NK-92 (cell line): ENCODE measurements around the gene MEX3D.

Source experiments
- DNase-seq: peaks from one replicate; lab custom pipeline; 2025; ENCODE audit not compliant: unreplicated experiment; lab: John Stamatoyannopoulos, UW

The MEX3D gene

DNA sequence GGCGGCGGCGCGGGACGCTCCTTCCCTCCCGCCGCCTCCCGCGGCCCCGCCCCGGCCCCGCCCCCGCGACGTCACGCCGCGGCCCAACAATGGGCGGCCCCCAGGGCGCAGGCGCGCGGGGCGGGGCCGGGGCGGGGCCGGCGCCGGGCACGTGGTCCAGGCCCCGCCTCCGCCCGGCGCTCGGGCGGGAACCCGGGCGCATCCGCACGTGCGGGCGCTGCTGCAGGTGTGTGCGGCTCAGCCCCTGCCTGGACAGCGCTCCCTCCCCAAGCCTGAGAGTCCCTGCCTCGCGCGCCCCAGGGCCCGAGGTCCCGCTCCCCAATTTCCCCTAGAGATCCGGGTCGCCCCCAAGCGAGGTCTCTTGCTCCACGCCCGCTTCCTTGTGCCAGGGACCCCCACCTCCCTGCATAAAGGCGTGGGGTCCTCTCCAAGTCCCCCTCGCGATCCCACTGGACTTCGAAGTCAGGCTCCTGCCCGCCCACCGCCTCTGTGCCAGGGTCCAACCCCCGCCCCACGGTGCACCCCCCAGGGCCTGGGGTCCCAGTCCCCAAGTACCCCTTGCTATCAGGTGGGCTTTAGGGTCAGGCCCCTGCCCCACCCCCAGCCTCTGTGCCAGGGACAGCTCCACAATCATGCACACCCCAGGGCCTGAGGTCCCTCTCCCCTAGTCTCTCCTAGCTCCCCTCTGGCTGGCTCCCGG, at the start of gene MEX3D:
Gene MEX3D (minus strand): TSS at position 6 of the 700 bp plus-strand sequence. CDS start 267 bp downstream, outside the sequence.
- DNase-seq = no peak

DNA sequence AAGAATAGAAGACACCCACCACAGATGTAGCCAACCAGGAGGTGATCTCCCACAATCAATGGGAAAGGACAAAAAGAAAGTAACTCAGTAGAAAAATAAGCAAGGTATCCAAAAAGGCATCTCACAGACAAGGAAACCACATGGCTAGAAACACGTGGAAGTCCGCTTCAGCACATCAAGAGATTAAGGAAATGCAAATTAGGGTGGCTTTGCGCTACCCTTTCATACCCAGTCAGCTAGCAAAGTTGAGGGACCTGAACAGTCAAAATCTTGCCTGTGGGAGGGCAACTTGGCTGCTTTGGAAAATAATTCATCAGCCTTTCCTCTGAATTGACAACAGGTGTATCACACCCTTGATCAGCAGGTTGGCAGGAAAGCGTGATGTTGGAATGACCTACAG, 48.8 kb upstream of the MEX3D start:
- no peak for DNase-seq

DNA sequence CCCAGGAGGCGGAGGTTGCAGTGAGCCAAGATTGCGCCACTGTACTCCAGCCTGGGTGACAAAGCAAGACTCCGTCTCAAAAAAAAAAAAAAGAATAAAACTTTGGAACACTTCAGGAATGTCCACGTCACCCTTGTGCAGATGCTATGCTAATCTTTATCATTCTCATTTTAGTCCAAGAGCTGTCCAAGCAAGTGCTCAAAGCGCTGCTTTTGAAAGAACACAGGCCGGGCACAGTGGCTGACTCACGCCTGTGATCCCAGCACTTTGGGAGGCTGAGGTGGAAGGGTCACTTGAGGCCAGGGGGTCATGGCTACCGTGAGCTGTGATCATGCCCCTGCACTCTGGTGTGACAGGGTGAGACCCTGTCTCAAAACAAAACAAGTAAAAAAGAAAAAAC, 48.3 kb upstream of the MEX3D start:
- no peak for DNase-seq

DNA sequence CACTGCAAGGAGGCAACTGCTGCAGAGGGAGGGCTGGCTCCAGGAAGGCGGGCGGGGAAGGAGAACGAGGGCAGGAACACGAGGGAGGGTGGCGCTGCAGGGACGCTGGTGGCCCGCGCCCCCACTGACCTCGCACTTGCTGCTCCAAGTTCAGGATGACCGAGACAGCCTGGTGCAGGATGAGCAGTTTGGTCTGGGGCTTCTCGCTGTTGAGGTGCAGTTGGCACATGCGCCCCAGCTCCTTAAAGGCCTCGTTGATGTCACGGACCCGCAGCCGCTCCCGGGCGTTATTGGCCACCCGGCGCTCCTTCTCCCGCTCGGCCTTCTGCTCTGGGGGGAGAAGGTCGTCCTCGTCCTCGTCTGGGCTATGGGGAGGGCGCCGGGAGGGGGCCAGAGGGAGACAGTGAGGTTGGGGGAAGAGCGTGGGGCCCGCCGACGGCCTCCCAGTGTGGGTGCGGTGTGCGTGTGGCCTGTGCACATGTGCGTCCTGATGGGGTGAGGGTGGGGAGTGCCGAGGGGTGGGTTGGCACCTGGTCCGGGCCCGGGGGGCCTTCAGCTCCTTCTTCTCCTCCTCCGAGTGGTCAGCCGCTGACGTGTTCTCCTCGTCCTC, 47.1 kb upstream of the MEX3D start:
- DNase-seq = no peak

DNA sequence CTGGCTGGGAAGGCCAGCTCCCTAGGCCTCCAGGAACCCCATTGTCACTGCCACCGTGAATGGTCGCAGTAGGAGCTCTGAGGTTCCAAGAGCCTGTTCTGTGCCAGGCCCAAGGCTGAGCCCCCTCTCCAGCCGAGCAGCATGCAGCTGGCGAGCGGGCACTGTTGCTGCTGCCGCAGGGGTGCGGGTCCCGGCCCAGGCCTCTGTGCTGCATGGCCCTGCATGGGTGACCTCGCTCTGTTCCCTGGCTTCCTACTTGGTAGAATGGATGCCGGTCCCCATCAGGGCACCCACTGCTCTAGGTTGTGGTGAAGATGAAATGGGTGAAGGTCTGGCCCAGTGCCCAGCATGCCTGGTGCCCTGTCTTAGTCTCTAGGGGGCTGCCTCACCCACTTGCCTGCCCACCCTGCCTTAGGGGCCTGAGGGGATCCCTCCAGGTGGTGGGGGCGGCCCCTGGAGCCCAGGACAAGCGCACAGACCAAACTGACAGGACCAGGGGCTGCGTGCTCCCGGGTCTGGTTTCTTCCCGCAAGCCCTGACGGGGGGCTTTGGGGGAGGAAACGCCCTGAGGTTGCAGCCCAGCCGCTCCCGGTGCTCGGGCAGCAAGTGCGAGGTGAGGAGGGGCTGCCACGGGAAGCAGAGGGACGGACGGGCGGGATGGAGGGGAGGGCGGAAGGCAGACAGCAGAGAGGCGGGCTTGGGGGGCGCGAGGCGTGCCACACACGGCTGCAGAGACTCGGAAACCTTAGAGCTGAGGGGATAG, 45.9 kb upstream of the MEX3D start:
- DNase-seq = no peak

DNA sequence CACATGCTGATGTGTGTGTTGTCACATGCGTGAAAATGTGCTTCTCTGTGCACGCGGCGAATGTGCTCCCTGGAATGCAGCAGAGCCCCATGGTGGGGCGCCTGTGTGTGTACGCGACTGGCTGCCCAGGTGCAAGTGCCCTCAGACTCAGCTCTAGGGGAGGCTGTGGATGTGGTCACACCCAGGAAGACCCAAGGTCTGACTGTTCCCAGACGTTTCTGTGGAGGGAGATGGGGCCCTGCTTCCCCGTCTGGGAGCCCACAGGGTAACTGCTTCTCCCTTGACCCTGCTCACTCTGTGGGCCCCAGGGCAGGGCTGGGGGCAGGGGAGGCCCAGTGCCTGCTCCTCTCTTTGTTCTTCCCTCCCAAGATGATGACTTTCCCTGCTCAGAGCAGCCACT, 45.0 kb upstream of the MEX3D start:
- no peak for DNase-seq

DNA sequence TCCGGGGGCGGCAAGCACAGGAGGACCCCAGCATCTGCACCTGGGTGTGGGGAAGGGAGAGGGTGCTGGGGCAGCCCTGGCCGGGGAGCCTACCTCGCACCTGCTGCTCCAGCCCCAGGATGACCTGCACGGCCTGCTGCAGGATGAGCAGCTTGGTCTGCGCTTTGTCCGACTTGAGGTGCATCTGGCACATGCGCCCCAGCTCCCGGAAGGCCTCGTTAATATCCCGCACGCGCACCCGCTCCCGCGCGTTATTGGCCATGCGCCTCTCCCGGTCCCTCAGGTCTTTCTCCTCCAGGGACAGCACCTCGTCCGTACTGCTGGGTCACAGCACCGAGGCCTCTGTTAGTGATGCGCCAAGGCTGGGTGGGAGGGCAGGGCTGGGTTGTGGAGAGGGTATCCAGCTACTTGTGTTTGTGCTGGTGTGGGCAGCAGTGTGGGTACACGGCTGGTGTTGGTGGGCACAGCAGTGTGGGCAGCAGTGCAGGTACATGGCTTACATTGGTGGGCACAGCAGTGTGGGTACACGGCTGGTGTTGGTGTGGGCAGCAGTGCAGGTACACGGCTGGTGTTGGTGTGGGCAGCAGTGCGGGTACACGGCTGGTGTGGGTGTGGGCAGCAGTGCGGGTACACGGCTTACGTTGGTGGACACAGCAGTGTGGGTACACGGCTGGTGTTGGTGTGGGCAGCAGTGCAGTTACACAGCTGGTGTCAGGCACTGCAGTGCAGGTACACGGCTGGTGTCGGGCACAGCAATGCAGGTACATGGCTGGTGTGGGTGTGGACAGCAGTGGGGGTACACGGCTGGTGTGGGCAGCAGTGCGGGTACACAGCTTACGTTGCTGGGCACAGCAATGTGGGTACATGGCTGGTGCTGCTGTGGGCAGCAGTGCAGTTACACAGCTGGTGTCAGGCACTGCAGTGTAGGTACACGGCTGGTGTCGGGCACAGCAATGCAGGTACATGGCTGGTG, 44.3 kb upstream of the MEX3D start:
- no peak for DNase-seq

DNA sequence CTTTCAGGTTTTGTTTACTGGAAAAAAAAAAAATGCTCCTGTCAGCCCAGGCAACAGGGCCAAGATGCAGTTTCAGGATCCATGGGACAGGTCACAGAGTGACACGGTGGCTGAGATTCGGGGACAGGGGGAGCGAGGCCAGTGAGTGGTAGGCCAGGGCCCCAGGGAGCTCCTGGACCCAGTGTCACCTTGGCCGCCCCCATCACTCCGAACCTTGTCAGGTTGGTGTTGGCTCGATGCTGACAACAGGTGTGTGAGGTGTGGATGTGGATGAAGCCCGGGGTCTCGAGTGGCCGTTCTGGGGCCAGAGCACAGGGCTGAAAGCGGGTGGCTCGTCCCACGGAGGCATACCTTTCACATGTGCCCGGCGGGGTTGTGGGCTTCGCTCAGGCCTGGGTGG, 43.2 kb upstream of the MEX3D start:
- no peak for DNase-seq

DNA sequence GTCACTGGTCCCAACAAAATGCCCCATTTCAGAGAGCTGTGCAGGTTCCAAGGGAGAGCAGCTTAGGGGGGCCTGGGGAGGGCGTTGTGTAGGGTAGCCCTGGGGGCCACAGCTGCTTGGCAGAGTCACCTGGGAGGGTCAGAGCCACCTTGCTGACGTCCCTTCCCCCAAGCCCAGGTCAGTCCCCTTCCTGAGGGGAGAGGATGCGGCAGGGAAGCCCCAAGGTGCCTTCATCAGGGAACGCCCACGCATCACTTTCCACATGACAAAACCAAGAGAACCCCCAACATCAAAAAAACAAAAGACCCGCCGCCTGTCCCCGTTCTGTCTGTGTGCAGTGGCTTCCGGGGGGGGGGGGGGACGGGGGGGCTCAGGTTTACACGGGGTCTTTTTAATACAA, 42.5 kb upstream of the MEX3D start:
- no peak for DNase-seq

DNA sequence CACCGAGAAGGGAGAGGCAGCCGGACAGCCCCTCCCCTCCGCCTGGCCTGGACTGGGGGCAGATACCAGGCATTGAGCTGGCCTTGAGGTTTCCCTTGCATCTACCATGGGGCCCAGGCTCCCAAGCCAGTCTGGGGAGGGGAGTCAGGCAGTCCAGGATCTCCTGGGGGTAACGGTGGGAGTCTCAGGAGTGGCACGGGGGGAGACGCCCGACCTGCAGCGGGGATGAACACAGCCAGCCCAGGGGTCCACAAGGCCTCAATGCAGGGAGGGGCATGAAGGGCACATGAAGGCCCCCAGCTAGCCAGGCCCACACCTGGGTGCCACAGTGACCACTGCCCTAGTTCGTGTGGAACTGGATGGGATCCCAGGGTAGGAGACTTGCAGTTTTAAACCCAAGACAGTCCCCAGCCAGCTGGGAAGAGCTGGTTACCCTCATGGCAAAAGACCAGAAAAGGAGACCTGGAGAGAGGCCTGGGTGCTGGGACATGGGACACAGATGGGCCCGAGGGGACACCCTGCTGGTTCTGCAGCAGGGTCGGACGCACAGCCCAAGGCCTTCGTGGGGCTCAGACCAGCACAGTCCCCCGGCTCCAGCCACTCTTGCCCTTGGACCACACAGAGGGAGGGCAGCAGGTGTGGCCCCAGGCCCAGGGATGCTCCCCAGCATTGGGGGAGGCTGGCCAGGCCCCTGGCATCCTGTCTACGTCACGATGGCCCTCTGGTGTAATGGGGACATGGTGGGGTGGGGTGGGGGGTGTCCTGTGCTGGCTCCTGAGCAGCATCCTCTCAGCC, 41.8 kb upstream of the MEX3D start:
- no peak for DNase-seq

DNA sequence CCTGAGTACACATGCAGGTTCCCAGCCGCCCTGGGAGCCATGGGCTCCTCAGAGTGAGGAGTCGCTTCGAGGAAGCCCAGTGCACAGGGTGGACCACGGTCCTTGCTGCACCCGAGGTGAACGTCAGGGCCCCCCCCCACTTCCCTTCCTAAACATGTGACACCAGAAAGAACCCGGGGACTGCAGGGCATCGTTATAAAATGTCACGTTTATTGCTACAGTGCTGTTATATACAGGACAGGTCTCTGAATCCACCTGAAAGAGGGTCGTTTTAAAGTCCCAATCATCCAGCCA, 40.9 kb upstream of the MEX3D start:
- no peak for DNase-seq

DNA sequence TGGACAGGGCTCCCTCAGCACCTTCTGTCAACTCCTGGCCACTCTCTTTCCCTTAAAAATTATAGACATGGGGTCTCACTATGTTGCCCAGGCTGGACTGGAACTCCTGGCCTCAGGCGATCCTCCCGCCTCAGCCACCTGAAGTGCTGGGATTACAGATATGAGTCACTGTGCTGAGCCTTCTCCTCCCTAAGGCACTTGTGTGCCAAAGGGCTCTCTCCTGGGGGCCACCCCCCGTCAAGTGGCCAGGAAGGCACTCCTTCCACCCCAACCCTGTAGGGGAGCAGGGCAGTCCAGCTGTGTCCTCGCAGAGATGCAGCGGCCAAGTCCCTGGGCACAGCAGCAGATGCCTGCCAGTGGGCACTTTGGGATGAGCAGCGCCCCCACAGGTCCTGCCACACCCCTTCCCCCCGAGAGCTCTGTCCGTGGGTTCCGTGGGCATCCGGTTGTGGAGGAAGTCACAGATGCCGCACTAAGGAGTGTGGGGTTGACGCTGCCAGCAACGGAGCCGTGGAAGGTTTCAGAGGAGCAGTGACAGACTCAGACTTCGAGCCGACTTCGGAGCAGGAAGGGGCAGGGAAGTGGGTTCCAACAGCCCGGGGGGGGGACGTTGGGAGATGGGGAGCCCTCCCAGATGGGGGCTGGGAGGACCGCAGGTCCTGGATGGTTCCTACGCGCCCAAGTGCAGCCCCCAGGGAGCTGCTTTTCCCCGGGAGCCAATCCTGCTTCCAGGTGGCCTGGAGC, 40.4 kb upstream of the MEX3D start:
- no peak for DNase-seq

DNA sequence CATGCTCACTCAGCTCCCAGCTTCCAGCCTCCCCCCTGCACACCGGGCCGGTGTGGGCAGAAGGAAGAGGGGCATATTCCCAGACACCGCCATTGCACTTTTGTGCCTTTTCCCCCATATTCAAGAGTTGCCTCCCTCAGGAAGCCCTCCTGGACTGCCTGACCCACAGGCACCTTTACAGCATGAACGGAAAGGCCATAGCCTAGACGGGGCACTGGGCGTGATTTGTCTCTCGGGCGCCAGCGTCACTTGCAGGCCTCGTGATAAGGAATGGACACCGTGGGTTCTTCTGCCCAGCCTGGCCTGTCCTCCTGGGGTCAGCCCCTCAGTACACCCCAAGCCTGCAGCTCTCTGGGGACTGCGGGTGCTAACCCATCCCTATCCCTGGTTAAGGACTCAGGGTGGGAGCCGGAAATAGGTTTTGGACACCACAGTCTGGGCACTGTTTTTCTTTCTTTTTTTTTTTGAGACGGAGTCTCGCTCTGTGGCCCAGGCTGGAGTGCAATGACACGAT, 38.1 kb upstream of the MEX3D start:
- DNase-seq = no peak

DNA sequence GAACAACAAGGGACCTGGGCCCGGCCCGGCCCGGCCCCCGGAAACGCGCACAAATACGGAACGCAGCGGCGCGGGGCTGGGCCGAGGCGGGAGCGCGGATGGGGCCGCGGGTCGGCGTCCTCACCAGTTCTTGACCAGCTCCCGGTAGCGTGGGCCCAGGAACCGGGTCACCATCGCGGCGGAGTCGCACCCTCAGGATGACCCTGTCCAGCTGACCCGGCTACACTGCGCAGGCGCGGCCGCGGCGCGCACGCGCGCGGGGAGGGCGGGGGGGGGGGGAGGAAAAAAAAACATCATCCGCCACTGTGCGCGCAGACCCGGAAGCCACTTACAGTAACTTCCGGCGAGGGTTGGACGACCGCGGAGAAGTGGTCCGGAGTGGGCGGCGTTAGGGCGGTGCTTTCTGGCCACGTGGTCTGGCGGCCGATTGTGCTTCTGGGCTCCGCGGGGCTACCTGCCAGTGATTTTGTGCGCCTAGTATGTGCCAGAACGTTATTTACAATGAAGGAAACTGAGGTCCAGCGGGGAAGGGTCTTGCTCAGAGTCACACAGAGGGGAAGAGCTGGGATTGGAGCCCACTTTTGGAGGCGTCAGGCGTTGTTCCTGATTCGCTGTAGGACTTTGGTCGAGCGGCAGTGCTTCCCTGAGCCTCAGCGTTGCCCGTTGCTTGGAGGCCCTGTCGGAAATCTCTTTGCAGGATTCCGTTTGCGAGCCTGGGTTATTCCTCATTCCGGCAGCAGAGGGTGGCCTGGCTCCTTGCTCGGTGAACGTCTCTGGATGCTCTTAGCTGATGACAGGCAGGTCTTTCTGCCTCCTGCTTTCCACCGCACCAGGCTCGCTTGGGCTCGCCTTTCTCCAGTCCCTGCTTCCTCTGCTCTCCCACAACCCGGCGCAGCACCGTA, 37.4 kb upstream of the MEX3D start, which contains the start of gene UQCR11:
Gene UQCR11 (minus strand): TSS at position 227 of the 902 bp plus-strand sequence. CDS start 53 bp downstream, at position 174.
- DNase-seq = peak; percentile 48

DNA sequence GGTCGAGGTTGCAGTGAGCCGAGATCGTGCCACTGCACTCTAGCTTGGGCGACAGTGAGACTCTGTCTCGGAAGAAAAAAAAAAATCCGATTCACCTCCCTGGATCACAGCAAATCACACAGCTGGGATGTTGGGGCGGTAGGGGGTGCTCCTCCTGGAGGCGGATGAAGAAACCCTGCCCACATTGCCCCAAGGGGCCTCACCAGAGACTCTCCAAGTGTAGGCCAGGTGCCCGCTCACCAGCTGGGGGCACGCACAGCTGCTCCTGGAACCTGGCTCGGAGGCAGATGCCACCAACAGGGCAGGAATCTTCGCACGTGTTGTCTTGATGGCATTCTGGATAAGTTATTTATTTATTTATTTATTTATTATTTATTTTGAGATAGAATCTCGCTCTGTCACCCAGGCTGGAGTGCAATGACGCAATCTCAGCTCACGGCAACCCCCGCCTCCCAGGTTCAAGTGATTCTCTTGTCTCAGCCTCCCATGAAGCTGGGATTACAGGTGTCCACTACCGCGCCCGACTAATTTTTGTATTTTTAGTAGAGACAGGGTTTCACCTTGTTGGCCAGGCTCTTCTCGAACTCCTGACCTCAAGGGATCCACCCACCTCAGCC, 34.1 kb upstream of the MEX3D start:
- no peak for DNase-seq

DNA sequence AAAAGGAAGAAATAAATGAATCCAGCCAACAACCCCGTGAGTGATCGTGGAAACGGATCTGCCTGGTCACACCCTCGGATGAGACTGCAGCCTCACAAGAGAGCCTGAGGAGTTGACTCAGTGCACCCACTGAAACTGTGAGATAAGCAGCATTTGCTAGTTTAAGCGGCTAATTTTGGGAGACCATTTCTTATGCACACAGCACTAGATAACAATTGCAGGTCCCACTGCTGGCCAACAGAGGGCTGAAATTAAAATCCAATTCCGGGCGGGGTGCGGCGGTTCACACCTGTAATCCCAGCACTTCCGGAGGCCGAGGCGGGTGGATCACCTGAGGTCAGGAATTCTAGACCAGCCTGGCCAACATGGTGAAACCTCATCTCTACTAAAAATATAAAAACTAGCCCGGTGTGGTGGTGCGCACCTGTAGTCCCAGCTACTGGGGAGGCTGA, 33.5 kb upstream of the MEX3D start:
- no peak for DNase-seq

DNA sequence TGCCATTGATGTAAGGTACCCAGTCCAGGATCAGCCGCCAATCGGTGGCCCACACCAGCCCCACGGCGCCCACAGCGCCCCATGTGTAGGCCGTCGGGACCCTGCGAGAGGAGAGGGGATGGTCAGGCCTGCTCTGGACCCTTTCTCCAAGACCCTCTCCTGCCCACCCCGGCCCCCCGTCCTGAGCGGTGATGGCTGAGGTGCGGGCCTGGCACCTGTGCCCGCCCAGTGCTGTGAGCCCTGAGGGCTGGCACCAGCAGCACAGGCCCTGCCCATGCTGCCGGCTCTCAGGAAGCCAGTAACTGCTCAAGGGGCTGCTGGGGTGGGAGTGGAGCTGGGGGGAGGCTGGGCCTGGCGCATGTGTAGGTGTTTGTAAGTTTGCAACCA, 31.3 kb upstream of the MEX3D start:
- DNase-seq = no peak
